Activated CD4-positive, CD25-positive, alpha-beta regulatory T cell (primary cell): ENCODE results near the gene SLC35B3.
"Not testable (repeated sequence)": the region's sequence is repeated elsewhere in the genome, so short reads cannot be mapped to it uniquely, and the experiment has no call there.

ENCODE experiments used
- DNase-seq, 4 experiments: peaks; one replicate each; lab custom pipeline; 2025; lab: John Stamatoyannopoulos, UW

Gene SLC35B3

DNA sequence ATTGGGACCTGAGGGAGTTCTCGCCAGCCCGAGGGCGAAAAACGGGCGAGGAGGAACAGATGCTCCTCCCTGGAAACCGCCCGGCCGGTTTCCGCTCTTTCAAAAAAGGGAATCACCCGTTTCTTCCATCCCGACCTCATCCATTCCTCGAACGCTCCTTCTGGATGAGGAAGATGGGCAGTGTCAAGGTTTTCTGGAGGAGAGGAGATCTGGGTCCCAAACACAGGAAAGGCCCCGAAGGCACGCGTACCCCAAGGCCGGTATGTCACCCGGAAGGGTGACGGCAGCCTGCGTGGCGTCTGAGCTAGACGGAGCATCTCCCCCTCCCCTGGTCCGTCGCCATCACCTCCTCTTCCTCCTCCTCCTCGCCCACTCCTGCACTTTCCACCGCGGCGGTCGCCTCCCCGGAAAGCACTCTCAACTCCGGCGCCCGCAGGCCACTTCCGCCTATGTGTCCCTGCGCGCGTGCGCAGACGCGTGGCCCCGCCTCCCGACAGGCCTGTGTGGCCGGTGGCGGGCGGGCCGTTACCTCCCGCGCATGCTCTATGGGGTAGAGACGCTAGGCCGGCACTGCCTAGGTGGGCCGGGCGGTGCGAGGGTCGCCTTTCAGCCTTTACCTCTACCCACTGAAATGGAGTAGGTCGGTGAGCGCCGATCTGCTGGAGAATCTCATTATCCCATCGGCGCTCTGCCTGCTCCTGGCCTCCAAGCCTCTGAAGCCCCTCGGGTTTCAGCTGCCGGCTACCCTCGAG lies at the start of gene SLC35B3:
SLC35B3 (minus strand) TSS at position 453 of the 752 bp plus-strand sequence.
- DNase-seq = peak; percentile 97 to 98 (median 98)

- DNase-seq = no peak
Observed at GRCh38 chr6:8483650-8484049, 48.3 kb upstream of the SLC35B3 start.

DNA sequence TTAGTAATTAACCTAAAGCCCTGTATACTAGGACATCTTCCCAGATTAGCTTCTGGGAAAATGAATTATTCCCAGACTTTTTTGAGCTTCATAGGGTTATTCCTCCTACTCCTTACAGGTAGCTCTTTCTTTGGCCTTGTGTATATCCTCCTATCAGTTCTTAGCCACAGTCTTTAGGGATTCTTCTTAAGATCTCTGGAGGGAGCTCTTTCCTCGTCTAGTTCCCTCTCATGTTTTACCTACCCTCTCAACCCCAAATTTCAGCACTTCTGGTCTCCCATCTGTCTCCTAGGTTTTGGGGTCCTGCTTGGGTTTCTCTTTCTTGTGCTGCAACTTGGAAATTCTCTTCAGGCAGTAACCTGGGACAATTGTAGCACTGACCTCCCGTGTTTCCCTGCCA lies 46.4 kb upstream of the SLC35B3 start:
- no peak for DNase-seq

DNA sequence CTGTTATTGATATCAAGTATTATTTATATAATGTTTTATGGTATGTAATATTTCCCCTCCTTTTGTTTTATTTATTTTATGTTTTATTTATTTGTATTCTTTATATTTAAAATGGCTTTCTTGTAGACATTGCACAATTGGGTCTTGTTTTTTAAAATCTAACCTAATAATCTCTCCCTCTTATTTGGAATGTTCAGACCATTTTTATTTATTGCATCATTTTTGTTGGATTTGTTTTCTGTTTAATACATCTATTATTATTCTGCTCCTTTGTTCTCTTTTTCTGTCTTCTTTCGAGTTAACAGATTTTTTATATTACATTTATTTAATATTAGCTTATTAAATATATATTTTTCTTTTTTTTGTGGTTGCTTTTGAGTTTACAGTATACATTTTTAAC lies 43.1 kb upstream of the SLC35B3 start:
- no peak for DNase-seq

DNA sequence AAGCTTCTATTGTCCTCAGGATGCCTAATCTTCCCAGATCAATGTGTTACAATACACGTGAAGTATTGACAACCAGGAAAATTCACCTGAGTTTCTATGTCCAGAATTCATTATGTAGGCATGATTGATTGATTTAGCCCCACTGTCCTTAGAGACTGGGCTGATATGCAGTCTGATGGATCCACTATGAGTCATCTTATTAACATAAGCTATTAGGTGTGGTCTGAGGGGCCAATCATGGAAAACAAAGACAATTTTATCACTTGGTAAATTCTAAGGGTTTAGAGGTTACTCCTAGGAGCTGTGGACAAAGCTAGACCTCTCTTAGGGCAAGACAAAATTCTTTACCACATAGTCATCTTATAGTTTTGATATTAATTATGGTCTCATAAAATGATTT lies 41.3 kb upstream of the SLC35B3 start:
- no peak for DNase-seq

DNA sequence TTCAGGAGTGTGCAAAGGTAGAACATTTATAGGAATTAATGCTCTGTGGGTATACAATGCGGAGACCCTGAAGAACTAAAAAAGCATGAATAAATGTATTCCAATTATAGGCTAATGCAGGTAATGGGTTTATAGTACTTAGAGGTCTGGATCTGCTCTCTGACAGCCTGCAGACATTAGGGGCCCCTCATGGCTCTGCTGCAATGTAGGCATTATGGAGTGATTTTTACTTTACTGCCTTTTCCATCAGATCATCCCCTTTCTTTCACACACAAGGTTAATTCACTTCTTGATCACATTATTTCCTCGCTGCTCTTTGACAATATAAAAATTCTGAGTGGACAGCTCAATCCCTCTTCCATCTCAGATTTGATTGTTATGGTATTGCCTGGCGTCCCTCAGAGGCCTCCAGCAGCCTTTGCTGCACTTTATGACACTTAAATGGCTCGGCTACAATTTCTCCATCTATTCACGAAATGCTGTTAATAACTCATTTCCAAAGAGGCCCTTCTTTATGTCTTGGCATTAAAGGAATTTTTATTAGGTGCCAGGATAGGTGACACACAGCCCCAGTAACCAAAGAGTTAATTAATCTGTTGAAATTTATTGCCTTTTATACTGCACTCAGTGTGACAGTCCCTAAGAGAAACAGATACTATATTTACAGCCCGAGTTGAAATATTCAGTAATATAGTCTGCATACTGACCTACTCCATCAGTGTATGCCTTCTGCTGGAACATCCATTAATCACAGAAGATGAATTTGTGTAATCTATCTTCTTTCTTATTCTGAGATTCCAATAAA lies 33.4 kb upstream of the SLC35B3 start:
- no peak for DNase-seq

- DNase-seq = no peak
Observed at GRCh38 chr6:8462694-8463093, 27.3 kb upstream of the SLC35B3 start.

DNA sequence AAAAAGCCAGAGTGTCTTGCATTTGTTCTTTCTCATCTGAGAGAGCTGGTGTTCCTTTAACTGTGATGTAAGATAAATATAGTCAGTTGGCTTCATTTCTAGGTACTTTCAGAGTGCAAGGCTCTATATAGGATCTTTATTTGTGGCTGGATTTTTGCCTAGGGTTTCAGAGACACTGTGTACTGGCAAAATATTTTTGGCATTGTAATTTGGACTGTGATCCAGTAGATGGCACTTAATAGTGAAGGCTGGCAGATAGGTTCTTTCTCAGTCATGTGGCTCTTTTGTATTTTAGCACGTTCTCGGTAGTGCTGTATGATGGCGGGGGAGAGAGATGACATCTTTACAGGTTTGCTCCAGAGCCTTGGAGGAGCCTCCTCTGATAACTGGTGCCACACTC lies 26.8 kb upstream of the SLC35B3 start:
- no peak for DNase-seq

DNA sequence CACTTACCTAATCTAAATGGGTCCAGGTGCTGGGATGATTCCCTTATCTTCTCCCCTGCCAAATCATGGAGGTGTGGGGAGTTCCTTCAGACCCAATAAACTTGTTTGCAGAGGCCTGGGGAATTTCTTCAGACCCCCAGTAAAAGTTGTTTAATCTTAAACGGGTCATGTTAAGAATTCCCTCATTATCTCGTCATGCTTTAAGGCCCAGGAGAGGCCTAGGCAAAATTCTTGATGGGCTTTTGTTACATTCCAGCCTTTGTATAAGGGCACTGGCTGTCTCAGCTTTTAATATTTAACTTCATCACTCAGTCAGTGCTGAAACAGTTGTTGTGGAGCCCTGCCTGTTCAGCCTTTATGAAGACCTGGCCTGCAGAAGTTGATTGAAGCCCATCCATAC lies 11.0 kb upstream of the SLC35B3 start:
- DNase-seq = no peak

- DNase-seq = not testable (repeated sequence)
Observed at GRCh38 chr6:8445930-8446329, 10.6 kb upstream of the SLC35B3 start.

- DNase-seq = no peak
Observed at GRCh38 chr6:8442150-8442549, 6.8 kb upstream of the SLC35B3 start.

DNA sequence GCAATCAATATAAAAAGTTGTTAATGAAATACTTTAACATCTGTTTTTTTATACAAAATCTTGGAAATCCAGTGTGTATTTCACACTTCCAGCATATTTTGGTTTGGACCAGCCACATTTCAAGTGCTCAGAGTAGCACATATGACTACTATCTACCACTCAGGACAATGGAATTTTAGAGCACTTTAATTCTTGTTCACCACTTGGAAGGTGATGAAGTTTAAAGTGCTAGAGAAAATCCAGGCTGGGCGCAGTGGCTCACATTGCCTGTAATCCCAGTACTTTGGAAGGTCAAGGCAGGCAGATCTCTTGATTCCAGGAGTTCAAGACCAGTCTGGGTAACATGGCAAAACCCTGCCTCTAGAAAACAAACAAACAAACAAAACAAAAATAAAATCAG lies 6.1 kb upstream of the SLC35B3 start:
- DNase-seq = no peak

GRCh38 chr6:8439601-8440268 lies 4.4 kb upstream of the SLC35B3 start:
- no peak for DNase-seq

GRCh38 chr6:8437813-8438212 lies 2.5 kb upstream of the SLC35B3 start:
- no peak for DNase-seq

GRCh38 chr6:8436966-8437365 lies 1.6 kb upstream of the SLC35B3 start:
- no peak for DNase-seq

DNA sequence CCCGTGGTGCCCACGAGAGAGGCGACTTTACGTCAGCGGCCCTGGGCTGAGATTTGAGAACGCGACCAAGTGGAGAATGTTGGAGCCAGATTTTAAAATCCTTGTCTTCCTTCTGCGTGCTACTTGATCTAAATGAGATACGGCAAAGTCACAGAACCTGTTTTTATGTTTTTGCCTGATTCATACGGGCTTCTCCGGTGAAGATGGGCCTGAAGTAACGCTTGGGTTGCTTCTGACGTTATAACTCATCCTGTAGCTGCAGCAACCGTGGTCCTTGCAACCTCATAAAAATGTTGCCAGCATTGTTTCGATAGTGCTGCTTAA lies 462 bp upstream of the SLC35B3 start:
- DNase-seq = no peak

- DNase-seq = no peak
Observed at GRCh38 chr6:8434727-8435092, 635 bp downstream of the SLC35B3 start.

DNA sequence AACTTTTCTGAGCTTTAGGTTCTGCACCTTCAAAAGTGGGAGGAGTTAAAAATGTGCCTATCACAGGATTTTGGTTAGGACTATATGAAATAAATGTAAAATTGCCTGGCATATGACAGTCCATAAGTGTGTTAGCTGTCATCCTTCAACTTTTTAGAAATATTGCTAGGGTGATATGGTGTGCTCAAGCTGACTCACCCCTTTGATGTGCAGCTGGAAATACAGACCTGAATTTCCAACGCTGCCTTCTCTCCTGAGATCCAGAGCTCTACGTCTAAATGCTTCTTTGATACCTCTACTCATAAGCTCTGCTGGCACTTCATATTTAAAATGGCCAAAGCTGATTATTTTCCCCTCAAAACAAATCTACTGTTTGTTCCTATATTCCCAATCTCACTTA lies 2.7 kb downstream of the SLC35B3 start:
- no peak for DNase-seq

DNA sequence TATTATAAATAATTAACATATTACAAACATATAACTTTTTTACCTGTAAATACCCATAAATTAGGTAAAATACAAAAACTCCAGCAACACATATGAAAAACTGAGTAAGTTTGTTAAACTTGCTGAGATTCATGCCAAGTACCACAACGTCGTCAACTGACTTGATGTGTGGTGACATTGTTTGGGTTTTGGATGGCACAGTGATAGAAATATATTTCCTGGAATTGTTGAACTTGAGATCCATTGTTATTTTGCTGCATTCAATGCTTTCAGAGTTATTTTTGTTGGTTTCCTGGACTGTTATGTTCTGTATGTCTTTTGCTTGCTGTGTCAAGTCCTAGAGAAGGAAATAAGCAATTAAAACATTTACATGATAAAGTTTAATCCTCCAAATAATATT lies 5.5 kb downstream of the SLC35B3 start:
- DNase-seq = no peak

DNA sequence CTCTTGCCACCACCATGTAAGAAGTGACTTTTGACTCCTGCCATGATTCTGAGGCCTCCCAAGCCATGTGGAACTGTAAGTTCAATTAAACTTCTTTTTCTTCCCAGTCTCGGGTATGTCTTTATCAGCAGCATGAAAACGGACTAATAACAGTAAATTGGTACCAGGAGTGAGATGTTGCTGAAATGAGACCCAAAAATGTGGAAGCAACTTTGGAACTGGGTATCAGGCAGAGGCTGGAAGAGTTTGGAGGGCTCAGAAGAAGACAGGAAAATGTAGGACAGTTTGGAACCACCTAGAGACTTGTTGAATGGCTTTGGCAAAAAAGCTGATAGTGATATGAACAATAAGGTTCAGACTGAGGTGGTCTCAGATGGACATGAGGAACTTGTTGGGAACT lies 8.8 kb downstream of the SLC35B3 start:
- DNase-seq = not testable (repeated sequence)

DNA sequence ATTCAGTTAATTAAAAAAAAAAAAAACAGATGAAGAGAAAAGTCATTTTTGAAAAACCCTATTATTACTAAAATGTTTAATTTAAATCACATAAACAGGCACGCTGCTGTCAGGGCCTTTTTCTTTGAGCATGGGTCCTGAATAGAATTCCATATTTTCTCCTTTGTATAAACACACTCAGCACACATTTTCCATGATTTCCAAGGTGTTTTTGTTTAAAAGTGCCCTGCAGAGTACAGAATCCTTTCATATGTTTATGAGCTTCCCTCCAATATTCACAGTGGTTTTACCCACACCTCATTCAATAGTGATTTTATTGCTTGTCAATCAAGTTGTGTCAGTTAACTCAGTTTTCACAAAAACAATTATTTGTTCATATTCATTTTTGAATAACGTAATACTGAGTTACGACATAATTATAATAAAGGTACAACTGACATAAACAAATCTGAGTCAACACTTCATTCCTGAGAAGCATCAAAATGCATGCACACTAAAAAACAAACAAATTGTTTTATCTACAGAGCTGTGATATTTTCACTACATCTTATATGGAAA lies 15.2 kb downstream of the SLC35B3 start:
- no peak for DNase-seq

GRCh38 chr6:8415913-8416312 lies 19.4 kb downstream of the SLC35B3 start:
- DNase-seq = no peak

- DNase-seq = no peak
Observed at GRCh38 chr6:8415280-8415679, 20.1 kb downstream of the SLC35B3 start.
